GM12801 (cell line): ENCODE results near the gene USH2A.

Source experiments
- TF ChIP-seq, protein P1 (sequence below): IDR thresholded peaks from one replicate; pipeline ENCODE4 v1.5.1; 2011; ENCODE audit warnings: control low read depth; ENCODE audit not compliant: insufficient read length; ENCODE audit errors: extremely low read depth

USH2A gene

DNA sequence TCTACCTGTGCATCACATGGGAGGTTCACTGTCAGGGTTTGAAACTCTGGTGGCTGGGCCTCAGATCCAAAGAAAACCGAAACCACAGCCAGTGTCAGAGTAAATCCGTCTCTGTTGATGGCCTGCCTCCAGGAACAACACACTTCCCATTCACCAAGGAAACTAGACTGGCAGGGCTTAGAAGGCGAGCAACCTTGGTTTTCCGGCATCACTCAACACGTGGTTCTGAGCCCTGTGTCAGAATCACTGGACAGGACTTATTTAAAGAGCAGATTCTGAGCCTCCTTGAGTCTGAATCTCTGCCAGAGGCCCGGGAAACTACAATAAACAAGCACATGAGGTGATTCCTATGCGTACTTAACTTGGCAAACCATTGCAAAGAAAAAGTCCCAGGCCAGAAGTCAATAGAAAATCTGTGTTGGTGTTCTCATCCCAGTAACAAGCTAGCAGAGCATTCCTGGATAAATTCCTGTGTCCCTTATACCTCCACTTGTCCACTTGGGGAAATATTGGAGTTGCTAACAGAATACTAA is 786.1 kb downstream of the USH2A start:
- TF ChIP-seq, protein P1, sequence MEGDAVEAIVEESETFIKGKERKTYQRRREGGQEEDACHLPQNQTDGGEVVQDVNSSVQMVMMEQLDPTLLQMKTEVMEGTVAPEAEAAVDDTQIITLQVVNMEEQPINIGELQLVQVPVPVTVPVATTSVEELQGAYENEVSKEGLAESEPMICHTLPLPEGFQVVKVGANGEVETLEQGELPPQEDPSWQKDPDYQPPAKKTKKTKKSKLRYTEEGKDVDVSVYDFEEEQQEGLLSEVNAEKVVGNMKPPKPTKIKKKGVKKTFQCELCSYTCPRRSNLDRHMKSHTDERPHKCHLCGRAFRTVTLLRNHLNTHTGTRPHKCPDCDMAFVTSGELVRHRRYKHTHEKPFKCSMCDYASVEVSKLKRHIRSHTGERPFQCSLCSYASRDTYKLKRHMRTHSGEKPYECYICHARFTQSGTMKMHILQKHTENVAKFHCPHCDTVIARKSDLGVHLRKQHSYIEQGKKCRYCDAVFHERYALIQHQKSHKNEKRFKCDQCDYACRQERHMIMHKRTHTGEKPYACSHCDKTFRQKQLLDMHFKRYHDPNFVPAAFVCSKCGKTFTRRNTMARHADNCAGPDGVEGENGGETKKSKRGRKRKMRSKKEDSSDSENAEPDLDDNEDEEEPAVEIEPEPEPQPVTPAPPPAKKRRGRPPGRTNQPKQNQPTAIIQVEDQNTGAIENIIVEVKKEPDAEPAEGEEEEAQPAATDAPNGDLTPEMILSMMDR: no peak

DNA sequence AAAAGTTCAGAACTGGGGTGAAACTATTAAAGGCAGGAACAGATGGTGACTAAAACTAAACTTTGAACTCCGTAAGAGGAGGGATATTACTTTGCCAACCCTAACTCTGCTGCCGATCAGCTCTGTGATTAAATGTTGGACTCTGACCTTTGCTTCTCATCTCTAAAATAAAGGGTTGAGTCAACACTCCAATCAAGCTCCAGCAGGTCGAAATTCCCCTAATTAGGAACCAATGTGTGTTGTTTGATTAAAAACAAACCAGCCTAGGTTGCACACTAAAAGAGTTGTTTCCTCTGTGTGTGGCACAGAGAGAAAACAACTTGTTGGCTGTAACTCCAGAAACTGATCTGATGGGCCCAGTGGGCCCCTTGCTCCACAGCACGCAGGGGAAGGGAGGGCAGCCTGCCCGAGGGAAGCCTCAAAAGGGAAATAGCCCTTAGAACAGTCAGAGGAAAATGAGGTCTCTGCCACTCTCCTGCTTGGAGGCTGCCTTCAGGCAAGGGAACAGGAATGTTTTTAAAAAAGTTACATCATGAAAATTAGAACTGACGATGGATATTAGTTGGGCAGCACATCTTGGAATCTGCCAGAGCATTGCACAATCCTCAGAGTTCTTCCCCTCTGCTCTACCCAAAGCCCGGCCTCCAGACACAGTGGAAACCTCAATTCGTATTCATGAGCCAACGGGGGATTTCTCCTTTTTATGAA is 786.8 kb downstream of the USH2A start:
- TF ChIP-seq, protein P1: no peak

DNA sequence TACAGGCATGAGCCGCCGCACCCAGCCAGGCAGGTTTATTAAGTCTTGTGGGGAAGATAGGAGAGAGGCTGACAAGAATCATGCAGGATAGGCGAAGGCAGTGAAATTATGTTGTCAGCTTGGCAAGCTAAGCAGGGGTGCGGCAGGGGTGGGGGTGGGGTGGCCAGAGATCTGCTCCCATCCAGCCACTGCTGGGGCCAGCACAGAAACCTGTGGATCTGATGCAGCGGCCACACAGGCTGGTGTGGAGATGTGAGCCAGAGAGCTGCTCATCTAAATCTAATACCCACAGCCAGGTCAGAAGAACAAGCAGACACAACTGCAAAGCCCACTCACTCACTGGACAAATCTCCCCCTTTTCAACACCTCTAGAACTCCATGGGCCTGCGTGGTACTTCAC is 787.4 kb downstream of the USH2A start:
- TF ChIP-seq, protein P1: no peak

DNA sequence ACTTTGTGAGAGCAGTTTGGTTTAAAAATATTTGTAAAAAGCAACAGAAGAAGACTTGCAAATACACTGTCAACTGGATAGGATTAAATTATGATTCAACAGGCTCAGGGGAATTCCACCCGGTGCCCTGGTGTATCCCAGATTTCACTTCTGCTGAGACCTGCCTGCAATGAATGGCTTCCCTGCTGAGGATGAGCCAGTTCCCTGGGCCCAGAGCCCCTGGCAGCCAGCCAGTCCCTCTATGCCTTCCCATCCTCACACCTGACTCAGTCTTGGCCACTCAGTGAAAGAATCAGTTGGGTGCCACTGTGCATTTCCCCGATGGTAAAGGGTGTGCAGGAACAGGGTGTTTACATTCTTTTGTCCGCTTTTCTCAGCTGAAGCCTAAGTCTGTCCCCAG is 791.8 kb downstream of the USH2A start:
- TF ChIP-seq, protein P1: no peak

DNA sequence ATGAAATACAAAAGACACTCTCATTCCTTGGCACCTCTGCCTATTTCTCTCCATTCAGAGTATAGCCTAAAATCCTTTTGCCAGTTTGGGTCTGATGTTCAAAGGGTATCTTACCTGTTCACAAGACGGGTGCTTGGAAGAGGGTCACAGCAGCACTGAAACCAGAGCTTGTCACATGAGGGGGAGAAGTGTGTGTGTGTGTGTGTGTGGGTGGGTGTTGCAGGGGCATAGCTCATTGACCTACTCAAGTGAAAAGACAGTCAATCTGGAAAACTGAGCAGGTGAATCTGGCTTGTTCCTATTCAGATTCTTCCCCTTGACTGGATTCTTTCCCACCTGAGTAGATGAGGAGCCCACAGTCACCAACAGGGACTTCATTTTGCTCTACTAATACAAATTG is 792.2 kb downstream of the USH2A start:
- TF ChIP-seq, protein P1: no peak

DNA sequence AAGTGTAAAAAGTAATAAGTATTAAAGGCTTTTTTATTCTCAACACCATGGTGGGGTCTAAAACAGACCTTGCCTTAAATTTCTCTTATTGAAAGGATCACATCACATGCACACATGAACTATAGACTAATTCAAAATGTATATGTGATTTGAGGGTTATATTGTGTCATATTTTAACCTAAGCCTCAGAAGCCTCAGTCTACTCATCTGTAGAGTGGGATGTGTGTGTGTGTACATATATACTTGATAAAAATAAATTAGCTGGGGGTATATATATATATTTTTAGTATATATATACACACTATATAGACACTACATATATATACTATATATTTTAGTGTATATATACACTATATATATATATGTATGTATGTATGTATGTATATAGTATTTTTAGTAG is 797.3 kb downstream of the USH2A start:
- TF ChIP-seq, protein P1: no peak

DNA sequence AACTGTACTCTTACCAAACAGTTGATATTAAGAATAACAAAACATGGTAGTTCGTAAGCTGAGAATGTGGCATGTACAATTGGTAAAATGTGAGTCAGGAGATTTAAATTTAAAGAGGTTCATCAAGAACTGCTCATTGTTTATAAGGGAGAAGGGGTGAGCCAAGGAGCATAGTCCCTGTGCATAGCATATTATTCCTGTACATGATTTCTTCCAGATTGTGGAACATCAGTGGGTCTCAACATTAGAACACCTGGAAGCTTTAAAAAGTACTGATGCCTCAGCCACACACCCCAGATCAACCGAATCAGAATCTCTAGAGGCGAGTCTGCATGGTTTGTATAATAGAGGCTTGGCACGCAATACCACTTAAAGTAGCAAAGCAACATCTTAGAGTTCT is 800.1 kb downstream of the USH2A start:
- TF ChIP-seq, protein P1: no peak
